ENCODE measurements around the gene RRP7A.

The RRP7A gene

DNA sequence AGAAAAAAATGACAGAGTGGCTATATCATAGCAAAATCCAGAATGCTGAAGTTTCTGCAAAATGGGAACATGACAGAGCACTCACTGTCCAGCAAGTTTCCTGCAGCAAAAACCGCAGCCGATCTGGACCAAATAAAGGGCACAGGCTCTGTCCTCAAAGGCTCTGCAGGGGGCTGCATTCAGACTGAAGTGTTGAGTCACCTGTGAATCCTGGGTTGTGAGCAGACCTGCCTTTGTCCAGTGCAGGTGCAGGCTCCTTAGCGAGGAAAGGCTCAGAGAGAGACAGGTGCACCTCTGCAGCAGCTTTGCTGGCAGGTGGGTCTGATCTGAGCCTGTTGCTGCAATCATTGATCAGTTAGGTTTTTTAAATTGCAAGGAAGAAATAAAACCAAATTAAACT lies 58.1 kb downstream of the RRP7A start:
- DNase-seq (ENCODE audit: low read depth): no peak
- no peak overlapping the region for H3K4me3 ChIP-seq (ENCODE audit: control insufficient read depth, low read depth, low read length)
- TF ChIP-seq, protein P1, sequence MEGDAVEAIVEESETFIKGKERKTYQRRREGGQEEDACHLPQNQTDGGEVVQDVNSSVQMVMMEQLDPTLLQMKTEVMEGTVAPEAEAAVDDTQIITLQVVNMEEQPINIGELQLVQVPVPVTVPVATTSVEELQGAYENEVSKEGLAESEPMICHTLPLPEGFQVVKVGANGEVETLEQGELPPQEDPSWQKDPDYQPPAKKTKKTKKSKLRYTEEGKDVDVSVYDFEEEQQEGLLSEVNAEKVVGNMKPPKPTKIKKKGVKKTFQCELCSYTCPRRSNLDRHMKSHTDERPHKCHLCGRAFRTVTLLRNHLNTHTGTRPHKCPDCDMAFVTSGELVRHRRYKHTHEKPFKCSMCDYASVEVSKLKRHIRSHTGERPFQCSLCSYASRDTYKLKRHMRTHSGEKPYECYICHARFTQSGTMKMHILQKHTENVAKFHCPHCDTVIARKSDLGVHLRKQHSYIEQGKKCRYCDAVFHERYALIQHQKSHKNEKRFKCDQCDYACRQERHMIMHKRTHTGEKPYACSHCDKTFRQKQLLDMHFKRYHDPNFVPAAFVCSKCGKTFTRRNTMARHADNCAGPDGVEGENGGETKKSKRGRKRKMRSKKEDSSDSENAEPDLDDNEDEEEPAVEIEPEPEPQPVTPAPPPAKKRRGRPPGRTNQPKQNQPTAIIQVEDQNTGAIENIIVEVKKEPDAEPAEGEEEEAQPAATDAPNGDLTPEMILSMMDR (conservative IDR thresholded peaks at IDR 0.05; ENCODE audit: control insufficient read depth, insufficient read depth, low read depth, low read length): no peak
